HepG2 (cell line): ENCODE measurements around the gene SRD5A3. TPM values are rescaled to one million over a fixed set of nuclear protein-coding genes. Genes with fewer than 3 reads are reported as not detected.

Experiments
- ATAC-seq: fragments of 200-7000 bp; cut with Tn5 transposase; 3 replicates; pipeline ENCODE4 v1.9.1; 2020; ENCODE audit warnings: mild to moderate bottlenecking, moderate library complexity
- BruUV-seq: library from RNA; stranded (reverse); fragments of 400-500 nt; replicated peaks from 2 replicates; lab custom pipeline; 2021; lab: Mats Ljungman, UMichigan
- CTCF ChIA-PET: fragments of 300-600 bp; formaldehyde crosslinking; extraction: SDS; loops from one replicate; lab custom pipeline; 2021; ENCODE audit warnings: low total read pairs, inconsistent platforms, low intra/inter-chr PET ratio; lab: Yijun Ruan, JAX
- POLR2A ChIA-PET: fragments of 350-600 bp; sonication (Branson Sonifier 250); formaldehyde crosslinking; loops from one replicate; lab custom pipeline; 2020; ENCODE audit warnings: antibody characterized with exemption, inconsistent platforms; lab: Yijun Ruan, JAX
- DNase-seq: peaks from one replicate; pipeline ENCODE4 v3.0.0-alpha.2; 2015; ENCODE audit warnings: low spot score
- FAIRE-seq: peaks from 3 replicates; lab custom pipeline; 2011; peaks lifted over from hg19 to GRCh38; lab: Jason Lieb, UNC
- H2AFZ ChIP-seq: one replicate; pipeline ENCODE4 v1.6.1; 2011; ENCODE audit warnings: low read length, inconsistent platforms
- H3K27ac ChIP-seq: fragments of 300-600 bp; 3 replicates; pipeline ENCODE4 v1.8.0; 2011; ENCODE audit warnings: mixed run types, mild to moderate bottlenecking, mixed read lengths, low read length, inconsistent platforms; ENCODE audit not compliant: insufficient read depth; ENCODE audit errors: extremely low read length
- H3K27me3 ChIP-seq, 2 experiments: fragments of 200-600 bp in 1 of 2; 2 replicates in 1 of 2; 3 replicates in 1 of 2; pipeline versions ENCODE4 v1.6.0 to v1.8.0; 2011; ENCODE audit warnings: low read length in 2 of 2, mild to moderate bottlenecking in 2 of 2, moderate library complexity in 2 of 2, inconsistent platforms in 1 of 2; ENCODE audit not compliant: insufficient read depth in 2 of 2, control insufficient read depth in 1 of 2
- H3K36me3 ChIP-seq, 2 experiments: fragments of 200-600 bp in 1 of 2; replicated peaks in 1 of 2; 2 replicates in 1 of 2; 3 replicates in 1 of 2; pipeline versions ENCODE4 v1.5.1 to v1.8.0; 2011; ENCODE audit warnings: low read length in 2 of 2, inconsistent platforms in 1 of 2; ENCODE audit not compliant: insufficient read depth in 2 of 2, control insufficient read depth in 1 of 2
- H3K4me1 ChIP-seq: 2 replicates; pipeline ENCODE4 v1.5.1; 2012; ENCODE audit warnings: low read length, inconsistent platforms; ENCODE audit not compliant: insufficient read depth
- H3K4me2 ChIP-seq: 2 replicates; pipeline ENCODE4 v1.6.0; 2011; ENCODE audit warnings: low read depth, low read length, inconsistent platforms
- H3K4me3 ChIP-seq, 3 experiments: fragments of 200-600 bp in 1 of 3; sonication (generic), shearing (Covaris generic) in 1 of 3; replicated peaks in 1 of 3; 2 replicates each; pipeline ENCODE4 v1.5.1; 2011 to 2016; ENCODE audit warnings: low read length in 3 of 3, inconsistent platforms in 2 of 3, low read depth in 2 of 3, mild to moderate bottlenecking in 2 of 3, control low read depth in 1 of 3, mixed read lengths in 1 of 3; ENCODE audit not compliant: insufficient read depth in 1 of 3
- H3K79me2 ChIP-seq: one replicate; pipeline ENCODE4 v1.6.1; 2011; ENCODE audit warnings: low read length, inconsistent platforms; ENCODE audit not compliant: insufficient read depth
- H3K9ac ChIP-seq: 2 replicates; pipeline ENCODE4 v1.6.0; 2011; ENCODE audit warnings: mild to moderate bottlenecking, low read depth, low read length, inconsistent platforms; ENCODE audit not compliant: insufficient read depth
- H3K9me3 ChIP-seq: 2 replicates; pipeline ENCODE4 v1.5.1; 2012; ENCODE audit warnings: mild to moderate bottlenecking, low read length
- H4K20me1 ChIP-seq: 2 replicates; pipeline ENCODE4 v1.6.0; 2011; ENCODE audit warnings: inconsistent platforms, mild to moderate bottlenecking, low read length, moderate library complexity; ENCODE audit not compliant: insufficient read depth
- CEBPB ChIP-seq: IDR thresholded peaks from 2 replicates; pipeline ENCODE4 v1.6.1; 2011; ENCODE audit warnings: low read depth, low read length, improper control_type of control experiment, borderline replicate concordance
- FOXA3 ChIP-seq: IDR thresholded peaks from 2 replicates; pipeline ENCODE4 v1.6.1; 2016; ENCODE audit warnings: missing genetic modification reagents, missing compliant biosample characterization
- NR1H2 ChIP-seq: sonication (generic); formaldehyde crosslinking; IDR thresholded peaks from 2 replicates; pipeline ENCODE4 v1.8.1; 2022; ENCODE audit warnings: low read depth, missing genetic modification reagents, borderline replicate concordance
- RARG ChIP-seq: sonication (generic); formaldehyde crosslinking; IDR thresholded peaks from 2 replicates; pipeline ENCODE4 v1.4.0; 2020; ENCODE audit warnings: low read depth, mild to moderate bottlenecking, missing genetic modification reagents
- ZNF781 ChIP-seq: sonication (generic); formaldehyde crosslinking; IDR thresholded peaks from 2 replicates; pipeline ENCODE4 v1.5.1; 2020; ENCODE audit warnings: borderline replicate concordance, mild to moderate bottlenecking, missing genetic modification reagents; ENCODE audit errors: not compliant biosample characterization
- WGBS: methylation state at CpG from one replicate; pipeline ENCODE4 v1.1.6; 2017; ENCODE audit warnings: low lambda C conversion rate; 5-methylcytosine and 5-hydroxymethylcytosine counted together
- in situ Hi-C: cut with HindIII; loops from 2 replicates; pipeline ENCODE4 v1.10.0; 2017; ENCODE audit warnings: low pct_unique_long_range_greater_than_20kb; ENCODE audit not compliant: extremely low pct_ligation_motif_present
- intact Hi-C: fragments of 100-400 bp; cut with micrococcal nuclease; formaldehyde crosslinking; loops from one replicate; pipeline ENCODE4 v1.10.0; 2022; ENCODE audit not compliant: unreplicated experiment
- polyA plus RNA-seq, 8 experiments: library from polyadenylated mRNA; depleted of rRNA in 3 of 8; stranded (reverse) in 7 of 8; unstranded in 1 of 8; fragments of >200 nt; fragmentation: Illumina TruSeq in 4 of 8; extraction: Trizol in 4 of 8; gene quantifications; 2 replicates each; pipeline versions ENCODE4 v1.2.1 to v1.2.3, GENCODE V29; 2011 to 2016; ENCODE audit warnings: low read depth in 4 of 8, missing spikeins in 1 of 8, mixed read lengths in 1 of 8; ENCODE audit not compliant: insufficient read depth in 1 of 8
- total RNA-seq, 5 experiments: library from RNA; depleted of rRNA; stranded (reverse); fragments of >200 nt; fragmentation: Illumina TruSeq; extraction: Trizol; gene quantifications; 2 replicates each; pipeline ENCODE4 v1.2.3, GENCODE V29; 2016; ENCODE audit warnings: low read depth in 1 of 5
- TF ChIP-seq, protein P1 (sequence below): sonication (generic); formaldehyde crosslinking; IDR thresholded peaks from 2 replicates; pipeline ENCODE4 v1.4.0; 2020; ENCODE audit warnings: missing genetic modification reagents

Gene SRD5A3
- total and polyA plus RNA-seq, 2 of the 13 experiments (the other 11 are each of a cell fraction or from before 2014, with no cell fraction given), result 12.4 to 18.4 TPM

DNA sequence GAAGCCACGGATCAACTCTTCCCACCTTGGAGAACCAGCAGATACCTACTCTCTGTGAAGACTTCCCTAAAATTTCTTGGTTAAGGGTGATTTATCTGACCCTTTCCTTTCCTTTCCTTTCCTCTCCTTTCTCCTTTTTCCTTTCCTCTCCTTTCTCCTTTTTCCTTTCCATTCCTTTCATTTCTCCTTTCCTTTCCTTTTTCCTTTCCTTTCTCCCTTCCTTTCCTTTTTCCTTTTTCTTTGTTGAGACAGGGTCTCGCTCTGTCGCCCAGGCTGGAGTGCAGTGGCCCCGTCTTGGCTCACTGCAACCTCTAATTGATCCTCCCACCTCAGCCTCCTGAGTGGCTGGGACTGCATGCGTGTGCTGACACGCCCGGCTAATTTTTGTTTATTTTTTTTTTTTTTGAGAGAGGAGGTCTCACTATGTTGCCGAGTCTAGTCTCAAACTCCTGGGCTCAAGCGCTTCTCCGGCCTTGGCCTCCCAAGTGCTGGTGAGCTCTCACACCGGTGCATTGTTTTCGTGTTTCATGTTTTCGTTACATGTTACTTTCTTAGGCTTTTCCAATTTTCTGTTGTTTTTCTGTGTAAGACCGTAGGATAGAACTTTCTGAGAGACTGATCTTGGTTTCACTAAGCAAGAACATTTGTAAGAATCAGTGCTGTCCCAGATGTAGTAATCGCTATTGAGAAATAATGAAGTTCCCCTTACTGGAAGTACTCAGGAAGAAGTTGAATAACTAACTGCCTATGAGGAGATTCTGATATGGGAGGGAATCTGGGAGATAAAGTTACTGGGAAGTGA, 51.7 kb downstream of the SRD5A3 start (continued):
- TF ChIP-seq, protein P1, sequence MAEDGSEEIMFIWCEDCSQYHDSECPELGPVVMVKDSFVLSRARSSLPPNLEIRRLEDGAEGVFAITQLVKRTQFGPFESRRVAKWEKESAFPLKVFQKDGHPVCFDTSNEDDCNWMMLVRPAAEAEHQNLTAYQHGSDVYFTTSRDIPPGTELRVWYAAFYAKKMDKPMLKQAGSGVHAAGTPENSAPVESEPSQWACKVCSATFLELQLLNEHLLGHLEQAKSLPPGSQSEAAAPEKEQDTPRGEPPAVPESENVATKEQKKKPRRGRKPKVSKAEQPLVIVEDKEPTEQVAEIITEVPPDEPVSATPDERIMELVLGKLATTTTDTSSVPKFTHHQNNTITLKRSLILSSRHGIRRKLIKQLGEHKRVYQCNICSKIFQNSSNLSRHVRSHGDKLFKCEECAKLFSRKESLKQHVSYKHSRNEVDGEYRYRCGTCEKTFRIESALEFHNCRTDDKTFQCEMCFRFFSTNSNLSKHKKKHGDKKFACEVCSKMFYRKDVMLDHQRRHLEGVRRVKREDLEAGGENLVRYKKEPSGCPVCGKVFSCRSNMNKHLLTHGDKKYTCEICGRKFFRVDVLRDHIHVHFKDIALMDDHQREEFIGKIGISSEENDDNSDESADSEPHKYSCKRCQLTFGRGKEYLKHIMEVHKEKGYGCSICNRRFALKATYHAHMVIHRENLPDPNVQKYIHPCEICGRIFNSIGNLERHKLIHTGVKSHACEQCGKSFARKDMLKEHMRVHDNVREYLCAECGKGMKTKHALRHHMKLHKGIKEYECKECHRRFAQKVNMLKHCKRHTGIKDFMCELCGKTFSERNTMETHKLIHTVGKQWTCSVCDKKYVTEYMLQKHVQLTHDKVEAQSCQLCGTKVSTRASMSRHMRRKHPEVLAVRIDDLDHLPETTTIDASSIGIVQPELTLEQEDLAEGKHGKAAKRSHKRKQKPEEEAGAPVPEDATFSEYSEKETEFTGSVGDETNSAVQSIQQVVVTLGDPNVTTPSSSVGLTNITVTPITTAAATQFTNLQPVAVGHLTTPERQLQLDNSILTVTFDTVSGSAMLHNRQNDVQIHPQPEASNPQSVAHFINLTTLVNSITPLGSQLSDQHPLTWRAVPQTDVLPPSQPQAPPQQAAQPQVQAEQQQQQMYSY (CRISPR knock-in tag), result no peak
- no peak for TF ChIP-seq RARG (CRISPR knock-in tag)
- peak; percentile 27; the same call in 1 of the 2 replicates for TF ChIP-seq CEBPB

DNA sequence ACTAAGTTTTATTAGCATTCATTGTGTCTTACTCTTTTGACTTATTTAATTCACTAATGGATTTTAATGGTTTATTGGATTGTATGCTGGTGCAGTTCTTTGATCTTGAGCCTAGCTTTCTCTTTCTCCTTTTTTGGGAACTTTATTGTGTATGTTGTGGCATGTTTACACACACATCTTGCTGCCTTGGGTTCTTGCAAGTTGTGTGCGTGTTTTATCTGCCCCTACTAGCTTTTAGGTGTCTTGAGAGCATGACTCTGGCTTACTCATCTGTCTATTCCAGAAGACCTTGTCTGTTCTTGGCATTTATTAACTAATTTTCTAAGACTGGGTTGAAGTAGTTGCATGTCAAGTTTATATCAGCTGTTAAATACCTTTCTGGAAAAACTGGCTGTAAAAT, 52.4 kb downstream of the SRD5A3 start:
- in situ Hi-C loops (loop anchor here (25.0 kb wide), 1 partner anchor 464 kb away; the partner anchor contains the start of gene EXOC1), intact Hi-C loops (loop anchor here (5.0 kb wide), 1 partner anchor 34 kb away; no protein-coding TSS in a partner anchor)
- peaks cover 0 to 8% of the 10 kb centered on the region in 2 experiments; a peak in 2 of 5 replicates for H3K36me3 ChIP-seq
- DNase-seq (no peak), FAIRE-seq (no peak), ATAC-seq (no peak)
- H3K79me2 ChIP-seq, result peaks cover 46% of the 10 kb centered on the region
- WGBS, result 32% methylated on average over 1 of the region's 1 CpG
- peak overlapping the region; percentile 80 for H3K27ac ChIP-seq
- CTCF ChIA-PET, result no interaction called here
- no peak overlapping the region for H2AFZ ChIP-seq
- peaks cover 48% of the 10 kb centered on the region for H3K4me1 ChIP-seq
- TF ChIP-seq NR1H2 (CRISPR knock-in tag) (no peak), ZNF781 (CRISPR knock-in tag) (no peak), FOXA3 (peak; percentile 32; the same call in 1 of the 2 replicates)
- H4K20me1 ChIP-seq, result peaks cover 20% of the 10 kb centered on the region
- H3K4me2 ChIP-seq, result peak overlapping the region; percentile 77
- no peaks in the 10 kb centered on the region; a peak in 2 of 5 replicates for H3K27me3 ChIP-seq
- H3K9ac ChIP-seq, result peak overlapping the region; percentile 84
- BruUV-seq, result no TSS peak
- POLR2A ChIA-PET, result interaction anchor here (1.8 kb wide), 1 partner anchor 31 kb away, joined by 5 read pairs; no protein-coding TSS in a partner anchor
- peak overlapping the region; percentile 84 to 98 (median 91) for H3K4me3 ChIP-seq
- no peaks in the 10 kb centered on the region for H3K9me3 ChIP-seq
